HUES64 (cell line): ENCODE results near the gene TMIGD1.
A peak's percentile ranks its signal among the peaks of the same experiment; 100 is the strongest.
"Not testable (repeated sequence)": the region's sequence is repeated elsewhere in the genome, so short reads cannot be mapped to it uniquely, and the experiment has no call there.

Source experiments
- H3K27ac ChIP-seq: 2 replicates; pipeline ENCODE4 v1.7.0; 2013; ENCODE audit warnings: low read depth, low read length, inconsistent platforms
- H3K27me3 ChIP-seq: 2 replicates; pipeline ENCODE4 v1.6.1; 2013; ENCODE audit warnings: mild to moderate bottlenecking, low read length; ENCODE audit not compliant: insufficient read depth
- H3K36me3 ChIP-seq: 2 replicates; pipeline ENCODE4 v1.6.1; 2013; ENCODE audit warnings: mild to moderate bottlenecking, low read length; ENCODE audit not compliant: insufficient read depth
- H3K4me1 ChIP-seq: 2 replicates; pipeline ENCODE4 v1.6.1; 2013; ENCODE audit warnings: mild to moderate bottlenecking, low read length, moderate library complexity; ENCODE audit not compliant: insufficient read depth
- H3K4me3 ChIP-seq: 2 replicates; pipeline ENCODE4 v1.5.1; 2013; ENCODE audit warnings: mild to moderate bottlenecking, low read length, moderate library complexity
- H3K9ac ChIP-seq: 2 replicates; pipeline ENCODE4 v1.6.1; 2013; ENCODE audit warnings: mild to moderate bottlenecking, low read depth, low read length
- H3K9me3 ChIP-seq: 2 replicates; pipeline ENCODE4 v1.6.1; 2013; ENCODE audit warnings: low read depth, low read length; ENCODE audit not compliant: insufficient read depth
- WGBS: fragments of 150-250, 120-280 bp; methylation state at CpG from one replicate; pipeline ENCODE4 v1.1.7; 2013; ENCODE audit warnings: missing lambda C conversion rate; 5-methylcytosine and 5-hydroxymethylcytosine counted together

TMIGD1 gene

GRCh38 chr17:30343796-30344195 lies 9.9 kb upstream of the TMIGD1 start:
- peaks cover 12% of the 10 kb centered on the region for H3K4me1 ChIP-seq
- 95% methylated on average over 4 of the region's 4 CpGs for WGBS
- no peak overlapping the region for H3K4me3 ChIP-seq
- H3K9ac ChIP-seq, result no peak overlapping the region
- no peaks in the 10 kb centered on the region for H3K36me3 ChIP-seq
- no peaks in the 10 kb centered on the region for H3K27me3 ChIP-seq
- no peaks in the 10 kb centered on the region for H3K9me3 ChIP-seq
- no peak overlapping the region for H3K27ac ChIP-seq

DNA sequence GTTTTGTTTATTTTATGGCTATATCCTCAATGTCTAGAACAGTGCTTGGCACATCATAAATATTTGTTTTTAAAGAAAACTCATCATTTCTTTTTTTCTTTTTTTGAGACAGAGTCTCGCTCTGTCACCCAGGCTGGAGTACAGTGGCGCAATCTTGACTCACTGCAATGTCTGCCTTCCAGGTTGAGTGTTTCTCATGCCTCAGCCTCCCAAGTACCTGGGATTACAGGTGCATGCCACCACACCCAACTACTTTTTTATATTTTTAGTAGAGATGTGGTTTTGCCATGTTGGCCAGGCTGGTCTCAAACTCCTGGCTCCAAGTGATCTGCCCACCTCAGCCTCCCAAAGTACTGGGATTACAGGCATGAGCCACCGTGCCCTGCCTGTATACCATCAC lies 9.4 kb upstream of the TMIGD1 start:
- not testable (repeated sequence) for H3K27me3 ChIP-seq, H3K36me3 ChIP-seq, H3K27ac ChIP-seq, H3K4me3 ChIP-seq, H3K9ac ChIP-seq, H3K9me3 ChIP-seq
- H3K4me1 ChIP-seq, result peaks cover 12% of the 10 kb centered on the region
- 96% methylated on average over 3 of the region's 3 CpGs for WGBS

- Histone ChIP-seq H3K27me3 (no peaks in the 10 kb centered on the region), H3K9me3 (no peaks in the 10 kb centered on the region), H3K4me1 (peaks cover 12% of the 10 kb centered on the region), H3K27ac (no peak overlapping the region), H3K4me3 (no peak overlapping the region), H3K9ac (no peak overlapping the region), H3K36me3 (no peaks in the 10 kb centered on the region)
- 86% methylated on average over 5 of the region's 5 CpGs for WGBS
Observed at GRCh38 chr17:30341703-30342249, 7.9 kb upstream of the TMIGD1 start.

DNA sequence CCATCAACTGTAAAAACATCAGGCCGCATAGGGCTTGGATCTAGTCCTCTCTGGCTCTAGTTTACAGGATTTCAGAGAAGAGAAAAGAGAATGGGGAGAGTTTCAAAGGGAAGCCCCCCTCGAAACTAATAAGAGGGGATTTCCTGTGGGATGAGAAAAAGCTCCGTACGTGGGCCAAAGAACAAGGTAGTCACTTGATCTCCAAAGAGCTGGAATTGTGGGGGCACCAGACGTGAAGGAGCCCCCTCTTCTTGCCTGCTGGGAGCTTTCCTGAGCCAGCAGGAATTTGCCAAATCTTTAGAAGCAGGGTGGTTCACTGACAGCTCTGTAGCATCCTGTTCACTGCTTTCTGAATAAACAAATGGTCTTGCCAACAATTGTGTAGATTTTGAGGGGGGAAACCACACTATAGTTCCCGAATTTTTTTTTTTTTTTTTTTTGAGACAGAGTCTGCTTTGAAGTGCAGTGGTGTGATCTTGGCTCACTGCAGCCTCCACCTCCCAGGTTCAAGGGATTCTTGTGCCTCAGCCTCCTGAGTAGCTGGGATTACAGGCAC lies 7.0 kb upstream of the TMIGD1 start:
- Histone ChIP-seq H3K9me3 (no peaks in the 10 kb centered on the region), H3K9ac (no peak overlapping the region; the same call in 1 of the 2 replicates), H3K27ac (peak overlapping the region; percentile 34), H3K4me3 (0 out of 2 replicates have a peak overlapping the region, but pooled peaks have one; percentile 0), H3K27me3 (no peaks in the 10 kb centered on the region), H3K36me3 (no peaks in the 10 kb centered on the region), H3K4me1 (peaks cover 12% of the 10 kb centered on the region)
- WGBS, result 16% methylated on average over 6 of the region's 6 CpGs

GRCh38 chr17:30339086-30339485 lies 5.2 kb upstream of the TMIGD1 start:
- Histone ChIP-seq H3K4me3 (no peak overlapping the region), H3K4me1 (peaks cover 12% of the 10 kb centered on the region), H3K9ac (no peak overlapping the region), H3K9me3 (no peaks in the 10 kb centered on the region), H3K27ac (no peak overlapping the region), H3K27me3 (no peaks in the 10 kb centered on the region), H3K36me3 (no peaks in the 10 kb centered on the region)
- WGBS, result 88% methylated on average over 2 of the region's 2 CpGs

GRCh38 chr17:30337393-30337999 lies 3.6 kb upstream of the TMIGD1 start:
- Histone ChIP-seq H3K4me1 (peaks cover 12% of the 10 kb centered on the region), H3K27ac (no peak overlapping the region), H3K4me3 (no peak overlapping the region), H3K9me3 (no peaks in the 10 kb centered on the region), H3K9ac (no peak overlapping the region), H3K27me3 (no peaks in the 10 kb centered on the region), H3K36me3 (no peaks in the 10 kb centered on the region)
- 86% methylated on average over 1 of the region's 1 CpG for WGBS

GRCh38 chr17:30336369-30337171 lies 2.7 kb upstream of the TMIGD1 start:
- no peak overlapping the region for H3K27ac ChIP-seq
- H3K9me3 ChIP-seq, result no peaks in the 10 kb centered on the region
- no peaks in the 10 kb centered on the region for H3K27me3 ChIP-seq
- H3K36me3 ChIP-seq, result no peaks in the 10 kb centered on the region
- WGBS, result 53% methylated on average over 8 of the region's 8 CpGs
- H3K4me3 ChIP-seq, result no peak overlapping the region
- H3K4me1 ChIP-seq, result peaks cover 12% of the 10 kb centered on the region
- no peak overlapping the region for H3K9ac ChIP-seq

- no peaks in the 10 kb centered on the region for H3K36me3 ChIP-seq
- no peaks in the 10 kb centered on the region for H3K9me3 ChIP-seq
- WGBS, result 89% methylated on average over 4 of the region's 4 CpGs
- H3K27ac ChIP-seq, result no peak overlapping the region
- no peak overlapping the region for H3K4me3 ChIP-seq
- H3K4me1 ChIP-seq, result no peaks in the 10 kb centered on the region
- no peak overlapping the region for H3K9ac ChIP-seq
- no peaks in the 10 kb centered on the region for H3K27me3 ChIP-seq
Observed at GRCh38 chr17:30334421-30334820, 564 bp upstream of the TMIGD1 start.

DNA sequence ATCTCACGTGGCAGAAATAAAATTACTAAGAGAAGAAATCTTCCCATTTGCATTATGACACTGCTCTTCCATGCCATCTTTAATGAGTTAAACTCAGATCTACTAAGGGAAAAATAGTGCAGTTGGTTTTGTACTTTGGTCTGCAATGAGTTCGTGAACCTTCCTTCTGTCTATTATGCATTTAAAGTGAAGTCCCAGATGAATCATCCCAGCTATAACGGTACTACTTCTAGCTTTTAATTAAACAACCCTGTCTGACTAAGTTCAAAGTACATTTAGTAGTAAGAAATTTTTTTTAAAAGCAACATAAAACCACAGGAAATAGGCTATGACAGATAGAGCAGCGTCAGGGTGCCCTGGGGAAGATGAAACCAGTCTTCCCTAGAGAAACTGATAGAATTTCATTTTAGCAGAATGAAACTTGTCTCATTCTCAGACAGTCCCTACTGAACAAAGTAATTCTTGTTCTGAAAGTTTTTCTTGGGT lies 1.8 kb downstream of the TMIGD1 start:
- WGBS, result 90% methylated on average over 4 of the region's 4 CpGs
- no peaks in the 10 kb centered on the region for H3K4me1 ChIP-seq
- no peak overlapping the region for H3K9ac ChIP-seq
- H3K4me3 ChIP-seq, result no peak overlapping the region
- H3K9me3 ChIP-seq, result no peaks in the 10 kb centered on the region
- no peaks in the 10 kb centered on the region for H3K36me3 ChIP-seq
- H3K27me3 ChIP-seq, result no peaks in the 10 kb centered on the region
- H3K27ac ChIP-seq, result no peak overlapping the region

- Histone ChIP-seq H3K4me1 (no peaks in the 10 kb centered on the region), H3K4me3 (no peak overlapping the region), H3K9me3 (no peaks in the 10 kb centered on the region), H3K27ac (no peak overlapping the region), H3K36me3 (no peaks in the 10 kb centered on the region), H3K9ac (no peak overlapping the region), H3K27me3 (0 out of 2 replicates have a peak, but pooled peaks cover 4% of the 10 kb centered on the region)
- WGBS, result 83% methylated on average over 1 of the region's 1 CpG
Observed at GRCh38 chr17:30326809-30327208, 7.0 kb downstream of the TMIGD1 start.

- WGBS, result 89% methylated on average over 7 of the region's 7 CpGs
- Histone ChIP-seq H3K27me3 (0 out of 2 replicates have a peak, but pooled peaks cover 4% of the 10 kb centered on the region), H3K4me3 (no peak overlapping the region), H3K9me3 (no peaks in the 10 kb centered on the region), H3K36me3 (no peaks in the 10 kb centered on the region), H3K9ac (no peak overlapping the region), H3K27ac (no peak overlapping the region), H3K4me1 (no peaks in the 10 kb centered on the region)
Observed at GRCh38 chr17:30324723-30325122, 9.1 kb downstream of the TMIGD1 start.
